Upper lobe of right lung (tissue), 1 donor: ENCODE measurements around the gene TGFBR1. TPM values are rescaled to one million over a fixed set of nuclear protein-coding genes. Genes with fewer than 3 reads are reported as not detected.

Source experiments
- ATAC-seq: fragments of 200-7000 bp; cut with Tn5 transposase; one replicate; pipeline ENCODE4 v1.9.1; 2020; ENCODE audit warnings: mild to moderate bottlenecking, moderate library complexity
- DNase-seq: peaks from one replicate; pipeline ENCODE4 v3.0.0-alpha.2; 2020
- H3K27ac ChIP-seq: fragments of 200-600 bp; one replicate; pipeline ENCODE4 v1.8.0; 2022
- H3K27me3 ChIP-seq: fragments of 200-600 bp; one replicate; pipeline ENCODE4 v1.8.0; 2022; ENCODE audit warnings: mild to moderate bottlenecking
- H3K36me3 ChIP-seq: fragments of 200-600 bp; one replicate; pipeline ENCODE4 v1.8.0; 2022
- H3K4me1 ChIP-seq: fragments of 200-600 bp; one replicate; pipeline ENCODE4 v1.8.0; 2022
- H3K4me3 ChIP-seq: fragments of 200-600 bp; one replicate; pipeline ENCODE4 v1.8.0; 2022; ENCODE audit warnings: mild to moderate bottlenecking
- H3K9me3 ChIP-seq: fragments of 200-600 bp; one replicate; pipeline ENCODE4 v1.8.0; 2022
- CTCF ChIP-seq: fragments of 200-600 bp; IDR thresholded peaks from one replicate; pipeline ENCODE4 v1.8.0; 2022; ENCODE audit warnings: antibody characterized with exemption
- intact Hi-C: fragments of 100-400 bp; cut with DNase I; formaldehyde crosslinking; loops from one replicate; pipeline ENCODE4 v1.11.0; 2022
- total RNA-seq: library from RNA; stranded (reverse); fragmentation: NEBNext Ultra II Directional; extraction: Animal tissue kit (Norgen Biotek cat#: 25700); gene quantifications from one replicate; pipeline ENCODE4 v1.2.1, GENCODE V29; 2021
- donor health status: DM: no; HTN: yes; CAD: no; lungs with severe emphysema.

The TGFBR1 gene
- total RNA-seq, 1 donor from 2014 or later = 72.0 TPM

DNA sequence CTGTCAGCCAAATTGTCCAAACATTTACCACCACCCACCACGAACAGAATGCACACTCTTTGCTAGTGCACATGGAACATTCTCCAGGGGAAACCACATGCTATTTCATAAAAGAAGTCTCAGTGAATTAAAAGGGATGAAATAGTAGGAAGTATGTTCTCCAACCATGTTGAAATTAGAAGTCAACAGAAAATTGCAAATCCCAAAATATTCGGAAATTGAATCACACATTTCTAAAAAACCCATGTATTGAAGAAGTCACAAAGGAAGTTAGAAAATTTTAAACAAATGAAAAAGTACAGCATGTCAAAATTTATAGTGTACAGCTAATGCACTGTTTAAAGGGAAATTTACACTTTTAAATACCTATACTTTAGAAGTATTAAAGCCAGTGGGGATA lies 50.8 kb downstream of the TGFBR1 start:
- no peaks in the 10 kb centered on the region for H3K4me1 ChIP-seq
- no peak for TF ChIP-seq CTCF
- DNase-seq = no peak
- H3K4me3 ChIP-seq = no peak overlapping the region
- intact Hi-C loops = no loop called here
- no peak overlapping the region for H3K27ac ChIP-seq
- H3K36me3 ChIP-seq = peaks cover 7% of the 10 kb centered on the region
- no peaks in the 10 kb centered on the region for H3K27me3 ChIP-seq
- H3K9me3 ChIP-seq = no peaks in the 10 kb centered on the region
- ATAC-seq = no peak

GRCh38 chr9:99158629-99159028 lies 53.7 kb downstream of the TGFBR1 start:
- DNase-seq (no peak), ATAC-seq (no peak)
- Histone ChIP-seq H3K4me3 (no peak overlapping the region), H3K9me3 (no peaks in the 10 kb centered on the region), H3K27me3 (no peaks in the 10 kb centered on the region), H3K4me1 (no peaks in the 10 kb centered on the region), H3K27ac (no peak overlapping the region), H3K36me3 (no peaks in the 10 kb centered on the region)
- no peak for TF ChIP-seq CTCF
- intact Hi-C loops = no loop called here

GRCh38 chr9:99160173-99160572 lies 55.3 kb downstream of the TGFBR1 start:
- Histone ChIP-seq H3K9me3 (no peaks in the 10 kb centered on the region), H3K4me1 (no peaks in the 10 kb centered on the region), H3K4me3 (no peak overlapping the region), H3K27me3 (no peaks in the 10 kb centered on the region), H3K36me3 (no peaks in the 10 kb centered on the region), H3K27ac (no peak overlapping the region)
- DNase-seq (no peak), ATAC-seq (no peak)
- no peak for TF ChIP-seq CTCF
- intact Hi-C loops = no loop called here

- Histone ChIP-seq H3K36me3 (no peaks in the 10 kb centered on the region), H3K4me3 (no peak overlapping the region), H3K27ac (no peak overlapping the region), H3K9me3 (no peaks in the 10 kb centered on the region), H3K27me3 (no peaks in the 10 kb centered on the region), H3K4me1 (no peaks in the 10 kb centered on the region)
- no peak for ATAC-seq
- intact Hi-C loops = no loop called here
- no peak for DNase-seq
- TF ChIP-seq CTCF = peak; percentile 52
These were observed 57.9 kb downstream of the TGFBR1 start for GRCh38 chr9:99162759-99163364.

DNA sequence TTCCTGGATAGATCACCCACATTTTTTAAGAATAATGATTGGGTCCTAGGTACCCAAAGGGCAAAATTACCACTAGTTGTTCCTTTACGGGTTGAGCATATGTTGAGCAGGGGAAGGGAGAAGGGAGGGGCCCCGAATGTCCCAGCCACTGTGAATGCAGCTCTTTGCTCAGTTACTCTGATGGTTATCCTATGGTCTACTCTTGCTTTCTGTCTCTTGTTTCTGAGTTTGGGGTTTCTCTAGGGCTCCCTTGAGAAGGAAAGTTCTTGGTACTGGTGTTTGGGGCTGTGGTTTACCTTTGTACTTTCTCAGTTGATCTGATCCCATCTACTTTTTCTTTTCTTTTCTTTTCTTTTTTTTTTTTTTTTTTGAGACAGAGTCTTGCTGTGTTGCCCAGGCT lies 61.2 kb downstream of the TGFBR1 start:
- Histone ChIP-seq H3K9me3 (no peaks in the 10 kb centered on the region), H3K27me3 (no peaks in the 10 kb centered on the region), H3K36me3 (no peaks in the 10 kb centered on the region), H3K27ac (no peak overlapping the region), H3K4me1 (no peaks in the 10 kb centered on the region), H3K4me3 (no peak overlapping the region)
- TF ChIP-seq CTCF = no peak
- DNase-seq = no peak
- ATAC-seq = no peak
- intact Hi-C loops = no loop called here

GRCh38 chr9:99167119-99167518 lies 62.2 kb downstream of the TGFBR1 start:
- DNase-seq (no peak), ATAC-seq (no peak)
- no peak overlapping the region for H3K27ac ChIP-seq
- H3K9me3 ChIP-seq = no peaks in the 10 kb centered on the region
- intact Hi-C loops = no loop called here
- no peak overlapping the region for H3K4me3 ChIP-seq
- no peaks in the 10 kb centered on the region for H3K4me1 ChIP-seq
- no peak for TF ChIP-seq CTCF
- no peaks in the 10 kb centered on the region for H3K36me3 ChIP-seq
- no peaks in the 10 kb centered on the region for H3K27me3 ChIP-seq
